ENCODE data around the gene BLACAT1.

DNA sequence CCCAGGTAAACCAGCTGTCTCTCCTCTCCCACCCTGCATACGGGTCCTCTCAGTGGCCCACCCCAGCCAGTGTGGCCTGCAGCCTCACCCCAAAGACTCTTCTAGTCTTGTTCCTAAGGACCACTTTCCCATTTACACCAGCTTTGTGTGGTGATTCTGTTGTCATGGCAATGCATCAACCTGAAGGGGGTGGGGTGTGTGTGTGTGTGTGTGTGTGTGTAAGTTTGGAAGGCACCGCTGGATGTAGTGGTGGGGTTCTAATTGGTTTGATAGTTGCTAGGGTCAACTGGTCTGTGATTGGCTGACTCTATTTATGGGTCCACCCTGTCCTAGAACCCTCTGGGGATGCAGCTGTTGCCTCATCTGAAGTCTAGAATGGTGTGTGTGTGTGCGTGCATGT is 43.9 kb upstream of the BLACAT1 start:
- TF ChIP-seq, protein P1, sequence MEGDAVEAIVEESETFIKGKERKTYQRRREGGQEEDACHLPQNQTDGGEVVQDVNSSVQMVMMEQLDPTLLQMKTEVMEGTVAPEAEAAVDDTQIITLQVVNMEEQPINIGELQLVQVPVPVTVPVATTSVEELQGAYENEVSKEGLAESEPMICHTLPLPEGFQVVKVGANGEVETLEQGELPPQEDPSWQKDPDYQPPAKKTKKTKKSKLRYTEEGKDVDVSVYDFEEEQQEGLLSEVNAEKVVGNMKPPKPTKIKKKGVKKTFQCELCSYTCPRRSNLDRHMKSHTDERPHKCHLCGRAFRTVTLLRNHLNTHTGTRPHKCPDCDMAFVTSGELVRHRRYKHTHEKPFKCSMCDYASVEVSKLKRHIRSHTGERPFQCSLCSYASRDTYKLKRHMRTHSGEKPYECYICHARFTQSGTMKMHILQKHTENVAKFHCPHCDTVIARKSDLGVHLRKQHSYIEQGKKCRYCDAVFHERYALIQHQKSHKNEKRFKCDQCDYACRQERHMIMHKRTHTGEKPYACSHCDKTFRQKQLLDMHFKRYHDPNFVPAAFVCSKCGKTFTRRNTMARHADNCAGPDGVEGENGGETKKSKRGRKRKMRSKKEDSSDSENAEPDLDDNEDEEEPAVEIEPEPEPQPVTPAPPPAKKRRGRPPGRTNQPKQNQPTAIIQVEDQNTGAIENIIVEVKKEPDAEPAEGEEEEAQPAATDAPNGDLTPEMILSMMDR (IDR thresholded peaks at IDR 0.05): no peak
- TF ChIP-seq POLR2AphosphoS5 (IDR thresholded peaks at IDR 0.05): no peak
- TF ChIP-seq POLR2A (IDR thresholded peaks at IDR 0.05): no peak

All from transverse colon (tissue), 4 donors.